HG02973 (cell line): Measurements from ENCODE around the gene TENT5A.
A peak's percentile ranks its signal among the peaks of the same experiment; 100 is the strongest.

Experiments used
- ATAC-seq: cut with Tn5 transposase; IDR thresholded peaks from one replicate; pipeline ENCODE4 v1.9.1; 2021; ENCODE audit warnings: moderate library complexity; ENCODE audit not compliant: unreplicated experiment

TENT5A gene

GRCh38 chr6:81772741-81773140 is 20.3 kb upstream of the TENT5A start:
- peak; percentile 100 for ATAC-seq

DNA sequence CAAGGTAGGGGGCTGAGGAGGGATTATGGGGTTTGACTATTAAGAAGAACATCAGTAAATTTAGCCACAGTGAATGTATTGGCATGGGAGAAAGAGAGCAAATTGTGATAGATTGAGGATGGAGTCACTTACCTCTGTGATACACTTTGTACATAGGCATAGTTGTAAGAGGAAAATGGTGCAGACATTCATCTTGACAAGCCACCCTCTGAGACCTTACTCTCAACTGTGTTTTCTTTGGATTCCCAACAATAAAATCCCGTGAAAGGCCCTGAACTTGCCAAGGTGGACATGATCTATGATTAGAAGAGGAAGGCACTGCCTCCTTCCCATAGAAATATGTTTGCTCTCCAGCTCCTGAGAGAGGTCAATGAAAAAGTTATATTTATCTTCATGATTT is 18.6 kb upstream of the TENT5A start:
- no peak for ATAC-seq

DNA sequence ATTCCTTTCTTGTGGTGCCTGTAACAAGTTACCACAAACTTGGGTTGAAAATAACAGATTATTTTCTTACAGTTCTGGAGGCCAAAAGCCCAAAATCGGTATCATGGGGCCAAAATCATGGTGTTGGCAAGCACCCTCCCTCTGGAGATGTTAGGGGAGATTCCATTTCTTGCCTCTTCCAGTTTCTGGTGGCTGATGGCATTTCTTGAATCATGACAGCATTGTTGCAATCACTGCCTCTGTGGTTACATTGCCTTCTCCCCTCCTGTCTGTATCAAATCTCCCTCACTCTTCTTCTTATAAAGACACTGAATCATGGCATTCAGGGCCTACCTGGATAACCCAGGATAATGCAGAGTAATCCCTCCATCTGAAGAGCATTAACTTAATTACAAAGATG is 17.9 kb upstream of the TENT5A start:
- no peak for ATAC-seq

- no peak for ATAC-seq
Measured at GRCh38 chr6:81769824-81770223, 17.3 kb upstream of the TENT5A start.

GRCh38 chr6:81768150-81768942 is 15.9 kb upstream of the TENT5A start:
- no peak for ATAC-seq

- no peak for ATAC-seq
Measured at GRCh38 chr6:81767163-81767891, 14.8 kb upstream of the TENT5A start.

DNA sequence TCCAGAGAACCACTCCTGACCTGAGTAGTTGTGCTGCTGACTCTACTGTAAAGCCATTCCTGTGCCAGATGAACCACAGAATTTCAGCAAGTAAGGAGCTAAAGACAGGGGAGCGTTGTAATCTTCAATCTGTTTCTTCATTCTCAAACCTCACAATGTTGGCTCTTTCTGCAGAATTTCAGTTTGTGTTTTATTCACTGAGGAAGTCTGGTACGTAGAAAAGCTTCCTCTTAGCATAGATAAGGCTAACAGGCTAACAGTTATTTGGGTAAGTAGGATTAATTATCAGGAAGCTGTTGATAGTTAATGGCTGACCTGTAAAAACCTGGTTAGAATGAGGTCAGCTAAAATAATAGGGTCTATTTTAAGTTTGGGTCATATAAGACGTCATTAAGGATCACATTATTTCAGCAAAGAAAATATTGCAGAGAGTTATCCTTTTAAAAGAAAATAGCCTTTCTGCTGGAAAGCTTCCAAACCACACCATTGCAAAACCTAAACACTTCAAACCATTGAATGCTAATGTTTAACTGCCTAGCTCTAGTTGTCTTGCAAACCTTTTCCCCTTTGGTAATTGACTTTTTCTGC is 14.1 kb upstream of the TENT5A start:
- peak; percentile 48 for ATAC-seq

DNA sequence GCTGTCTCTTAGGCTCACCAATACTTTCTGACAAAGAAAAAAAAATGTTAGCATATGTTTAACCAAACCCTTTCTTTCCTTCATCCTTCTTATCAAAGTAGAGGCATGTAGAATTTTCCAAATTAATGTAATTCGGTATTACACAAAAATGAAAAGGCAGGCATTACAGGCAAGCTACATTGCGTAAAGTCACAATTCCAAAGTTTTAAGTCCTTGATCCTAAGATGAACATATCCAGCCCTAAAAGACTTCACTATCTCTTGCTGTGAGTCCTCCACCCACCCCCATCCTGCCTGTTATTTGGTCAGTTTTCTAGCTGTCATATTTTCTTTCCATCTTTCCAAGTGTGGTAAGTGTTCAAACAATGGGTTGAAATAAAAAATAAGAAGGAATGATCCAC is 12.1 kb upstream of the TENT5A start:
- ATAC-seq: no peak

DNA sequence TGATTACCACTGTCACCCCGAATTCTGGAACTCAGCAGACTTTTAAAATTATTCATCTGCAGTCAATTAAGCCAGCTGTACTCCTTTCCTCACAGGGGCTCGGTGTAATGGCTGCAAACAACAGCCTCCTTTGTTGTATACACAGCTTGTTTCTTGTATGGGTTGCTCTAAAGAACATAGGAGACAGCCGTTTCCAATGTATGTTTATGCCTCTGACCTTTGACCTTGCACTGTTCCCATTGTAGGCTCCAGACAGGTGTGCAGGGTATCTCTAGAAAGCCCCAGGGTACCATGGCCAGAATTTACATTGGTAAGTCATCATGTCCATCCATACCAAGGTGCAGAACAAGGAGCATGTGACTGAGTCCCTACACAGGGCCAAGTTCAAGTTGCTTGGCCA is 11.5 kb upstream of the TENT5A start:
- ATAC-seq: no peak

GRCh38 chr6:81763051-81763450 is 10.6 kb upstream of the TENT5A start:
- no peak for ATAC-seq

GRCh38 chr6:81762606-81763005 is 10.1 kb upstream of the TENT5A start:
- no peak for ATAC-seq

GRCh38 chr6:81762132-81762531 is 9.7 kb upstream of the TENT5A start:
- ATAC-seq: no peak

- no peak for ATAC-seq
Measured at GRCh38 chr6:81761197-81761596, 8.7 kb upstream of the TENT5A start.

GRCh38 chr6:81759782-81760181 is 7.3 kb upstream of the TENT5A start:
- ATAC-seq: no peak

GRCh38 chr6:81758221-81758620 is 5.7 kb upstream of the TENT5A start:
- ATAC-seq: no peak

DNA sequence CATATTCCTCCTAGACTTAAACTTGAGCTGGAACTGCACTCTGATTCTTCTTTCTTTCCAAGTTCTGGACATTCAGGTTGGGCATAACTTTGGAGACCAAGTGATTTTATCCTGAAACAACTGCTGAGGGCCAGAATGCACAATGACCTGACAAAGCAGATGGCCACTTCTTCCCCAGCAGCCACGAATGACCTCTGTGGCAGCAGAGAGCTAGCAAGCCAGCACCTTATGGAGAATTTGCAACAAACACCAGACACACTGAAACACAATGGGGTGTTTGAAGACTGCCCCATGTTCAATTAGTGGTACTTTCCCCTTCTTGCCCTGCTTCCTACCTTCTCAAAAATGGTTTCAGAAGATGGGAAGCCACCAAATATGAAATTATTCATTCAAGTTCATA is 4.2 kb upstream of the TENT5A start:
- no peak for ATAC-seq

DNA sequence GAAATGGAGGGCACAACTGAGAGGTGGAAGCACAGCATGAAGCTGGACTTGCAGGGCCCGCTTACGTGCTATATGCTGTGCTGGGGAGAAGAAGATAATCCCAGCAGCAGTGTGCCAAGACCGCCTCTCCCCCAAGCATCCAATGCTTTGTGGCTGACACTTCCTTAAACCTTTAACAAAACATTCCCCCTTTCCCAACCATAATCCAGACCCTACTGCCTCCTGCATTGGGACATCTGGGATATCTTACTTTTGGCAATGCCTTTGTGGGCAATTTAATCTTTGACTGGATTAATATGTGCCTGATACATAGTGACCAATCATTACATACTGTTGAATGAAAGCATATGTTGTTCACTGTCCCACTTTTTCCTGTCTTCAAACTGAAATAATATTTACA is 3.1 kb upstream of the TENT5A start:
- ATAC-seq: no peak

GRCh38 chr6:81754906-81755305 is 2.4 kb upstream of the TENT5A start:
- no peak for ATAC-seq

DNA sequence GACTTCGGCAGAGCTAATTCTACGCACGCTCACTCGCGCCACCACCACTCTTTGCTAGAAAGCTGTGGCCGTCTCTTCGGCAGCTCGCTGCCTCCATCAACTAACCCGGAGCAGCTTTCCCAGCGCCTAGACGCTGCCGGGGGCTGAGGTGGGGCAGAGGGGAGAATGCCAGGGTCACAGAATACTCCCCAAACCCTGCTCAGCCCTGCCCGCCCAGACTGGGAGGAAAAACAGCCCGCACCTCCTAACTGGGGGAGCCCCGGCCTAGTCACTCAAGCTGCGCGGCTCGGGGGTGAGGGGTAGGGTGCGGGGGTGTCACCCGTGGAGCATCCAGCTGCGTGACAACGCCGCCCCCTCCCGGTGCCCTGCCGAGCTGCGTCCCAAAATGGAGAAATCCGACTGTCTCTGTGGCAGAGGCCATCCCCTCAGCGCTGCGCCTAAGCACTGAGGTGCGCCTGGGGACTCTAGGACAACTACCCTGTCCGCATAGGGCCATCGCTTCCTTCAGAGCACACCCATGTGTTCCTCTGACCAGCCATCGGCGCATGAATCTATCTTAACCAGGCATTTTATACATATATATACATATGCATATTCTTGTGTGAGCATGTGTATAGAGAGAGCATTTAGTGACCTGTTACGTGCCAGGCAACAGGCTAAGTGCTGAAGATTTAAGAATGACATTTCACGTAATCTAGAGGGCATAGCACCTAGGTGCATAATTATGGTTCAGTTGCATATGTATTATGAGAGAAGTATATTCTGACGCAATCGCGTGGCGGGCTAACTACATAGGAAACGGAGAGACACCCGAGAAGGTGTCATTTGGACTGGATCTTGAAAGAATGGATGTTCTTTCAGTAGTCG is 1.5 kb upstream of the TENT5A start:
- ATAC-seq: peak; percentile 36

GRCh38 chr6:81752921-81753710 is 635 bp upstream of the TENT5A start:
- ATAC-seq: peak; percentile 33
